GM21723 (cell line): ENCODE data around the gene NOS3.

ENCODE experiments used
- ATAC-seq: cut with Tn5 transposase; IDR thresholded peaks from one replicate; pipeline ENCODE4 v1.9.1; 2021; ENCODE audit warnings: mild to moderate bottlenecking, moderate library complexity; ENCODE audit not compliant: unreplicated experiment

Gene NOS3

DNA sequence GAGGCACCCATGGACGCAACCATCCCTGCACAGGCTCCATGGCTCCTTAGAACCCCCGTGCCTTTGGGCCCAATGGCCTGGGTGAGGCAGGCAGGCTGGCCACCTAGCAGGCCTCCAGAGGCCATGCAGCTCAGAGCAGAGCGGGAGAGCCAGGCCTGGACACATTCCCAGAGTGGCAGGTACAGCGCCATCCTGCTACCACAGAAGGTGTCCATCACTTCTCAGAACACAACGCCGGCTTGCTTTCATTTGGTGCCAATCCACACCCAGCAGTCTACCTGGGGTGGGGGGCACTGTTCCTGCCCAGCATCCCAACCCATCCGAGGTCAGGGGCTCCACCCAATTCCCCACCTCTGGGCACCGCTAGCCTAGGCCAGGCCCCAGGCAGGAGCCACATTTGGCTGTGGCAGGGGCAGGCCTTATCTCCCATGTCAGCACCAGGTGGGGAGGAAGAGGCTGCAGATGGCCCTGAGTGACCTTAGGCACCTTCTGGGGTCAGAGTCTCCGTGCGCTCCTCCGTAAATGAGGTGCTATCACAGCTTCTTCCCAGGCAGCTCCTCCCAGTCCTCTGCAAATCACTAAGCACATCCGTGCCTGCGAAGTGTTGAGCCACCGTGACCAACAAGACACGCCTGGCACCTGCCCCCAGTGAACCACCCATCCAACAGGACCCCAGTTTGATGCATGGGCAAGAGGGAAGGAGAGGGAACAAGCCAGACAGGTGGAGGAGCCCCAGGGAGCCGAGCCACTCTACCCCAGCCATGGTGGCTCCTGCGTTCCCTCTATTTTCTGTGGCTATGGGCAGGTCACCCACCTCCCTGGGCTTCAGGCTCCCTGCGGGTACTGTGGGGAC lies 26.9 kb upstream of the NOS3 start:
- ATAC-seq = no peak

DNA sequence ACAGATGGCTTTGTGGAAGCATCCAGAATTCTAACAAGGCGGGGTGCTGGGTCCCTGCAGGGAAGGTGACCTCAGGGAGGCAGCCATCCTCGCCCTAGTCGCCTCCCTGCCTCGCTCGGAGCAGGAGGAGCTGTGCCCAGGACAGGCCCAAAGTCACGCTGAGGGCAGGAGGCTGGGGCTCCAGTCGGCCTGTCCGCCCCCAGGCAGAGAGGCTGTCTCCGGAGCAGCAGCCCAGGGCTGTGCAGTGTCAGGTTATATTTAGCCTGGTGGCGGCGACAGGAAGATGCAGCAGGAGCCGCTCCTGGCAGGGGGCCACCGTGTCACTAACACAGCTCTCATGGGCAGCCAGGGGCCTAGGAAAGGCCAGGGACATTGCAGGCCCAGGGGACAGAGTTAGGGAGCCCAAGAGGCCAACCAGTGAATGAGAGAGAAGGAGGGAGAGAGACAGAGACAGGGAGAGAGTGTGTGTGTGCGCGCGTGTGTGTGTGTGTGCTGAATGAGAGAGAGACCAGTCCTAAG lies 26.2 kb upstream of the NOS3 start:
- ATAC-seq = no peak

DNA sequence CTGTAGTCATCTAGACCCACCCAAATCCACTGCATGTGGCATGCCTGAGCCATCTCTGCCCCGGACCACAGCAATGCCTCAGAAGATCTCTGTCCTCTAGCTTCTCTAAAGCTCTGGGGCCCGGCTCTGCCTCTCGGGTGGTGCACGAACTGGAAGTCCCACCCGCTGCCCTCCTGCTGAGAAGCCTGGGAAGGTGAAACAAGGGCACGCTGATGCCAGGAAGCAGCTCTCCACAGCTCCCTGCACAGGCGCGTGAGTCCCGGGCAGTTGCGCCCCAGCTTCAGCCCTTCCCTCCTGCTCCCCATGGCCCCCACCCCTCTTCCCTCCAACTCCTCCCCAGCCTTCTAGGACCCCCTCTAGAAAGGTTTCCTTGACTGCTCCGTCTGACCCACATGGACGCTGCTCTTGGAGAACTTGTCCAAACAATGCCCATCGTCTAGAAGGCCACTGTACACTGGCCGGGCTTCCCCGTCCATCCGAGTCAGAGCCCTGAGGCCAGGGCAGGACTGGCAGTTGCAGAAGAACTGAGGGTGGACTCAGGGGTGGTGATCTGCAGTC lies 25.5 kb upstream of the NOS3 start:
- no peak for ATAC-seq

DNA sequence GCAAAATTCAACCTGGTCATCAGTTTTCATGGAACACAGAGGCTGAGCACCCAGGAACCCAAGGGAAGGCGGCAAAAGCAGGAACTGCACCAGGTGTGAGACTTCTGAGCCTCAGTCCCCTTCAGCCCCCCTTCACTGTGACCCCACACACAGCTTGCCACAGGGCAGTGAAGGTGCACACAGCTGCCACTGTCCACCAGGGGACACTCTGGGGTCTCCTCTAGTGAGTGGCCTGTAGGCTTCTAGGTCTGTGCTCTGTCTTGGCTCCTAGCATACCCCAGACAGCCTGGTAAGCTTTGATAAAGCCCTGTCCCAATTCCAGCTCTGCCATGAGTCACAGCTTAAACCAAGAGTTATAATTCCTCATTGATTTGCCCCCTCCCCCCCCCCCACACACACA lies 24.8 kb upstream of the NOS3 start:
- ATAC-seq = no peak

DNA sequence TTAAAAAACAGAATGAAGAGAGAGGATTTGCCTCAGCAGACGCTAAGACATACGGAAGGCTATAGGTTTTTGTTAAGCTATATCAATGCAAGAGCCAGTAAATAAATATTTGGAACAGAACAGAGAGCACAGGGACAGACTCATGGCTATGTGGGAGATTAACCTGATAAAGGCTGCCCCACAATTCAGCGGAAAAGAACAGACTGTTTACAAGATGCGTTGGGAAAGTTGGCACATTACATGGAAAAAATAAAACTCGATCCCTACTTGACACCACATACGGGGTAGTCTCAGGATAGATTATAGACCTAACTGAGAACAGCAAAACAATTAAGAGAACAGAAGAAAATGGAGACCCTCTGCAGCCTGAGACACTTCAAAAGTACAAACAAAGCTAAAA lies 23.5 kb upstream of the NOS3 start:
- no peak for ATAC-seq

DNA sequence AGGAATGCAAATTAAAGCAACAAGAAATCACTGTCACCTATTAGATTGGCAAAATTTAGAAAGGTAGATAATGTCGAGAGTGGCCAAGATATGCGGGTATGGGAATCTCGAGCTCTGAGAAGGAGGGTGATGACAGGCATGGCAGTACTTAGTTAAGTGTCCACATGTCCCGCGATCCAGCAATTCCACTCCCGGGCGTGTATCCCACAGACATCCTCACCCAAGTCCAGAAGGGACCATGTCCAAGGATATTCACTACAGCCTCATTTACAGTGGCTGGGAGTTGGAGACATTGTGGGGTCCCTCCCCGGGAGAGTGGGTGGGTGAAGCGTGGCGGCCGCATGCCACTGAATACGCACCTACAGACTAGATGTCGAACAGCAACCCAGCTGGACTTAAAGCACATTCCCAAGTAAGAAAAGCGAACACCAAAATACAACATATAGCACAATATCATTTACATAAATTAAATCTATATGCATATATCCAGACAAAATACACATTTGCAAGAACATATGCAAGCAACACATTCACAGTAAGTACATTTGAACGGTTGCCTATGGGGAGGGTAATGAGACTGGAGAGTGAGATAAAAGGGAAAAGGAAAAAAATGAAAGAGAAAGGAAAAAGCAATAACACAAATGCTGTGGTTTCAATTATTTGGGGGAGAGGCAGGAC lies 22.6 kb upstream of the NOS3 start:
- no peak for ATAC-seq

DNA sequence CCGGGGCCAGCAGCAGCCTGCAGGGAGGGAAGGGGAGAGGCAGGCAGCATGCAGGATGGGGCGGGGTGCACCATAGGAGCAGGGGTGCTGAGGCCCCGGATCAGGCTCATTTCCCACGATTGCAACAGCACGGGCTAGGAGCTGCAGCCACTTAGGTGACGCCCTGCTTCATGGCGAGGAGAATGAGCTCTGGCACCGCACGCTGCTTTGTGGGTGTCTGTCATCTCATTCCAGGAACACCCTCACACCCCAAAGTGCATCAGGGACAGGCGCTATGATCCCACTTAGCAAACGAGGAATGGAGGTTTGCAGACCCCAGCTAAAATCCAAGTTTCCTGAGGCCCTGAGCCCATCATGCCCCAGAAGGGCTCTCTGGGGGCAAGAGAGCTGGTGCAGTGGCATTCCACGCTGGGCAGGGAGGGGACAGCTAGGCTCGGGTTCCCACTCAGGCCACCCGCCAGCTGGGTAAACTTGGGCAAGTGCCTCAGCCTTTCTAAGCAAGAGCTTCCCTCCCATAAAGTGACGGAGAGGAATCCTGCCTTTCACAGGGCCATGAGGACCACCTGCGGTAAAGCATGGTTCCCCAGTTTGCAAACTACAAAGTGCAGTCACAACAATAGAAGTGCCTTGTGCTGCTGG lies 22.0 kb upstream of the NOS3 start:
- no peak for ATAC-seq

DNA sequence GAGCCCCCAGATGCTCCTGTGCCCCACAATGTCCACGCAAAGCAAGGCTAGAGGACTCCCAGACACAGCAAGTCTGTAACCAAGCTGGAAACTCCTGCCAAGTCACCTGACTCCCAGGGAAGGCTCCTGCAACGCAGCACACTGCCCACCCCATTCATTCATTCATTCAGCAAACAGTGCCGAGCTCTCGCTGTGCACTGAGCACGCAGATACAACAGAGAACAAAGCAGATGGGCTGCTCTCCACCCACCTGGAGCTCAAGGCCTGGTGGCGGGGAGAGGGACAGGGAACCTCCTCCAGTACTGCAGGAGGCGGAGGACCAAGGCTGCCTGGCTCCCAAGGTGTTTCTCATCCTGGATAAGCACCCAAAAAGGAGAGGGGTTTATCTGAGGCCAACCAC lies 21.3 kb upstream of the NOS3 start:
- ATAC-seq = no peak

DNA sequence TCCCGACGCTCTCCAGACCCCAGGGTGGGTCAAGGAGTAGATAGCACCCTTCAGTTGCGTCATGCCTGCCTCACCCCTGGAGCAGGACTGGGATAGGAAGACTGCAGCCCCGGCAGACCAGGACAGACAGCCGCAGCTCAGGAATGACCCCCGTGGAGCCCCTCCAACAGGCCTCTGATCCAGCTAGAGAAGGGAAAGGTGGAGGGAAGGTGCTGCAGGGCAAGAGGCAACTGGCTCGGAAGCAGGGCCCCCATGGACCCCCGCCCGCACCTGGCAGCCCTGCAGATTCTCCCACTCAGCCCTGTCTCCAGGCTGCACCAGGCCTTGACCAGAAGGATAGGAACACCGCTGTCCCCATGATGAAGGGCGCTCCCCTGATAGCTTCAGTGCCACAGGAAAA lies 20.4 kb upstream of the NOS3 start:
- no peak for ATAC-seq

DNA sequence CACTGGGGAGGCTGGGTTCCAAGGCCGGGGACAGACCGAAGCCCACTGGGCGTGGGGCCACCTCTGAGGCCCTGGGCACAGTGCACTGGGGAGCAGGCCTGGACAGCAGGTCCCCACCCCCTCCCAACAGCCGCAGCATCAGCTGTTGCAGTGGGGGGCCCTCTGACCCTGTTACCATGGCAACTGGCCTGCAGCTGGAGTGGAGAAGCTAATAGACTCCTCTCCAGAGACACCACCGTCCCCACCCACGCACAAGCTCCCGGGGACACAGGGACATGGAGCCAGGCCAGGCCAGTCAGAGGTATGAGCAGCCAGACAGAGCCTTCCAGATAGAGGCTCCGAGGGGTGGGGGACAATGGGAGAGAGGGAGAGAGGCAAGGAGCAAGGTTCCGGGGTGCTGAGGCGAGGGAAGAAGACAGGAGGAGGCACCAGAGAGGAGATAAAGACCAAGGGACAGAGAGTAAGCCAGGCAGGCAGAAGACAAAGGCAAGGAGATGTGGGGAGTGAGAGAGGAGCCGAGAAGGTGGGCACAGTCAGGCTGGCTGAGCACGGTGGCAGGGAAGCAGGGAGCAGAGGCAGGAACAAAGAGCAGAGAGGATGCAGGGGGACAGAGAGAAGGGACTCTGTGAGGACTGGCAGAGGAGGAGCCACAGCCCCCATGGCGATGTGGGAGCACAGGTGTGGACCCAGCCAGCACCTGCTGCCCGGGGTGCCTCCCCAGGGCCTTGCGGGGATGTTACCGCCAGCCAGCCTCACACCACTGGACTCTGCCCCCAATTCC lies 19.4 kb upstream of the NOS3 start:
- ATAC-seq = no peak

DNA sequence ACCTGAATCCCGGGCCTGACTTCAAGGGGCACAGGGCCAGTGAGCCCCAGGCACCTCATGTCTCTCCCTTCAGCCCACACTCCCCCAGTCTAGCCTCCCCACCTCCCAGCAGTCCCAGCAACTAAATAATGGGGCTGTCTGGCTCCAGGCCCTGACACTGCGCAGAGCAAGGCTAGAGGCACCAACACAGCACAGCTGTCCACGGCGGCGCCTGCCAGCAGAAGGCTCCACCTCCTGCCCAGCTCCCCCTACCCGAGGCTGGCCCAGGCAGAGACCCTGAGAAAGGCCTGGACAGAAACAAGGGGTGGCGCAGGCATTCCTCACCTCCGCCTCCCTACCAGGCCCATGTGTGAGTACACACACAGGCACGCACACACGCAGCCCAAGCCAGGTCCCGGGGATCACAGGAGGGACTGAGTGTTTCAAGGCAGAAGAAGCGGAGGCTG lies 18.8 kb upstream of the NOS3 start:
- ATAC-seq = no peak

DNA sequence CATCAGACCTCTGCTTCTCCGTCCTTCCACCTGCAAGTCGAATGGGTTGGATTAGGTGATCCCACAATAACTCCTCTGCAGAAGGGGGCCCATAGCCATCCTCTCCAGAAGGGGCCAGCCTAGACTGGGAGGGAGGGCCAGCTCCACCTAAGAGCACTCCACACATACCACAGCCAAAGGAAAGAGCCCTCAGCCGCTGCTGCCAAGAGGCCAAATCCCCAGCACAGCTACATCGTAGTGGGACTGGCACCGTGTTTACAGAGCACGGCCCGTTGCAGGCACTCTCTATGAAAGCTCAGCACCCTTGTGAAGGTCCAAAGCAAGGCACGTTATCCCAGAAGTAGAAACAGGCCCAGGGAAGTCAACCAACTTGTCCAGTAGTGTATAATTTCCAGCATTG lies 18.1 kb upstream of the NOS3 start:
- no peak for ATAC-seq

DNA sequence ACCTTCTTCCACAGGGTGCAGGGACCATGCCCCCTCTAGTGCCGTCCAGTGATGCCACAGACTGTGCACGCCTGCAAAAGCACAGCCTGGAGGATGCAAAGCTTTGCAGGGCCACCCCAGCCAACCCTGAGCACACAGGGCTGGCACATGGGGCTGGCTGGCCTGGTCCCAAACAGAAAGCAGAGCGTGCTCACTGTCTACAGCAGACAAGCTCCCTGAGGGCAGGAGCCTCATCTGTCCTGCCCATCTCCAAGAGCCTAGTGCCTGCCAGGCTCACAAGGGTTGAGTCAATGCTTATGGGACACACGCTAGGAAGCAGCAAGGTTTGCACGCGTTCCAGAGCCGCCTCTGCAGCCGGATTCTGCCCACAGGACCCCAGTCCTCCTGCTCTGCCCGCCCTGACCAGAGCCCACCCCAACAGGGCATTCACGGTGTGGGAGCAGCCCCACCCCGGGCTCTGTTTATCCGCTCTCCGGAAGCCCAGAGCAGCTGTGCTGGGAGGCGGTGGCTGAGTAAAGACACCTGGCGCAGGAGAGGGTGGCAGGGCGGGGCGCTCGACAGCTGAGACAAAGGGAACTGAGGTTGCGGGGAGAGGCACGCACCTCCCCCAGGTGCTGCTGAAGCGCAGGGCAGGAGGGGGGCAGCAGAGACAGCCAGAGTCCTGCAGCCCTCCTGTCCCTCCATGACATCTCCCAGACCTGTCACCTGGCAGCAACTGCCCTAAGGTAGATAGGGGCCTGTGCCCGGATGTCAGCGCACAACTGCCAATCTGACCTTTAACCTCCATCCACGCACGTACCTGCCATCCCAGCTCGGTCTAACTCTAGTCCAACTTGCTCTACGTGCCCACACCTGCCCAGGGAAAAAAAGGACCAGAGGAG lies 17.0 kb upstream of the NOS3 start:
- no peak for ATAC-seq

DNA sequence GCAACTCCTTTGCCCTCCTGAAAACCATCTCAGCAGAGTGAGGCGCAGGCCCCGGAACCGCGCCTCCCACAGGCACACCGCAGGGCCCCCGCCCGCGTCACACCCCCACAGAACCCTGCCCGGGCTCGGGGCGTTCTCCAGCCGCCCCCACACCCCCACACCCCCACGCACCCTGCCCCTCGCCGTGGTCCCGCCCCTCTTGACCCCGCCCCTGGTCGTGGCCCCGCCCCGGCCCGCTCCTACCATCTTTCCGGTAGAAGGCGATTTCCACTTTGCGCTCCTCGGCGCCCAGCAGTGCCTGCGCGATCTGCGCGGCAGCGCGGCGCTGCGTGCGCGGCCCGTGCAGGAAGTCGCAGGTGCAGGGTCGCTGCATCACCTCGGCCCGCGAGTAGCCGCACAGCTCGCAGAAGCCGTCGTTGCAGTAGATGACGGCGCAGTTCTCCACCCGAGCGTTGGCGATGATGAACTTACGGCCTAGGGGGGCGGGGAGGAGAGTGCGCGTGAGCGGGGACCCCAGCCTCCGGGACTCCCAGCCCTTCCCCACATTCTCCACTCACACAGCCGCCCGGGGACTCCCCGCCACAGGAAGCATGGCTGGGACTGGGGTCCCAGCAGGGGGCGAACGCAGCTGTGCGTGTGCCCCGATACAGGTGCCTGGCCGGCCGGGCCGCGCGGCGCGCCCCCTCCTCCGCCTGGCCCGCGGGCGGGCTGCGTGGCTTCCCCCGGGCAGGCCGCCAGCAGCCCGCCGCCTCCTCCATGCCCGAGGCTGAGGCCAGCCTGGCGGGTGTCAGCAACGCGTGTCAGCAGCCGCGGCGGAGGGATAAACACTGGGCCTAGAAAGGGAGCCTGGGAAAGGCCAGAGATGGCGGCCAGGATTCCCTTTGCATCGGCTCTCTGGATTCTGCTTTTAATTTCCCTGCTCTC lies 16.1 kb upstream of the NOS3 start:
- ATAC-seq = peak; percentile 60

DNA sequence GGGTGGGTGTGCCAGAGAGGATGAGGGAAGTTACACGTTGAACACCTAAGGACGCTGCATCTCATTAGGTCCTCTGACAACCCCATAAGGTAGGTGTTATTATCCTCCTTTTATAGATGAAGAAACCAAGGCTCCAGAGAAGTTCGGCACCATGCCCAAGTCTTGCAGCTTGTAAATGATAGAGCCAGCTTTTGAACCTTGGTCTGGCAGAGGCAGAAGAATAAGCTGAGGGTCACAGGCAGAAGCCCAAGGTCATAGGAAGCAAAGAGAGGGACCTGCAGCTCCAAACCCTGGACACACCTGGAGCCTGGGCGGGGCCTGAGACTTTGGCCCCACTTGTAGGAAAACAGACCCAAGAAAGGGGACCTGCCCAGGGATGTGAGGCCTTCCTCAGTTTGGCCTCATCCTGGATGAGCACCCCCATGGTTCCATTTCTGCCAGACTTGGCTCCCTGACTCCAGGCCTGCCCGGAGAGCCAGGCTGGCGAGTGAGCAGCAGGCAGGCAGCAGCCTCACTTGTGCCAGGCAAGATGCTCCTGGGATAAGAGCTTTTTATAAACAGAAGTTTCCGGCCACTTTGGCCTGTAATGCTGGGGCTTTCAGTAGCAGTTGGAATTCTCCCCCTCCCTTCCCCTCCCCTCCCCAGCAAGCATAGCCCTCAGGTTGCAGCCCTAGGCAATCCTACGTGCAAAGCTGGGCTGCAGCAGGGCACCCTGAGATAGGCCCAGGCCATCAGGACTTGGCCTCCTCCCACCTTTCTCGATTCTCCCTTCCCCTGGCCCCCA lies 15.1 kb upstream of the NOS3 start:
- no peak for ATAC-seq

DNA sequence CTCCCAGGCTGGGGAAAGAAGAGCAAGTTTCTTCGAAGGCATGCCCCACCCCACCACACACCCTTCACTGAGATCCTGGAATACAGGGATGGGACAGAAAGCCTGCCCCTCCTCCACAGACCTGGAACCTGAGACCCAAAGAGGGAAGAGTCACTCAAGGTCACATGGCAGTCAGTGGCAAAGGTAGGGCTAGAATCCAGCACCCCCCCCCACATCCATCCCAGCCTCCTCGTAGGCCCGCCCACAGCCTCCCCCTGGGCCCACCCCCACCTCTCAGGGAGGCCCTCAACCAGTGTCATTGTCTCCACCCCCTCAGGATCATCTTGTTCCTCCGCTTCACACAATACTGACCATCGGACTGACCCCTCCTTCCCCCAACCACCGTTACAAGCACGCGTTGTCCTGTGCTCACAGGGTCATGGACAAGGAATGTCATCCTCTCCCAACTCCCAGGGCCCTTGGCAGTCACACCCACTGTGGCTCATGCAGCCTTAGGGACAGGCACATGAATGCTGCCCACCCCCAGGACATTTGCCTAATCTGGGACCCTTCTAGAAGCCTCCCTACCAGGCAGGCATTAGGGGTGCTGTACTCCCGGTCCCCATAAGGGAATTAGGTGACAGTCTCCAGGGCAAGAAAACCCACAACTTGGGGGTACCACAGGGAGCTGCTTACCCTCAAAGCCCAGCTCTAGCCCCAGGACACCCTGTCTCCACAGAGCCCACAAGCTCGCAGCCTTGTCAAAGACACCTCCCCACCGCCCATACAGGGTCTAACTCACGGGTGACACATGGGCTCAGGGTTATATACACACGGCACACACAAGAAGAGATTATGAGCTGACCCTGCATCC lies 14.1 kb upstream of the NOS3 start:
- ATAC-seq = no peak
